Measurements from ENCODE around the gene HBB. TPM values are rescaled to one million over a fixed set of nuclear protein-coding genes. Genes with fewer than 3 reads are reported as not detected.

The HBB gene
- total and polyA plus RNA-seq, 2 of the 4 experiments (the other 2 are of a cell fraction), result 0.24 TPM; not detected in 1

GRCh38 chr11:5210376-5210885 lies 16.4 kb downstream of the HBB start:
- H4K8ac ChIP-seq (ENCODE audit: low read depth in 2 of 2, low read length in 2 of 2), result peak overlapping the region in 1 of 2 experiments; percentile 66; a peak in 1 of 4 replicates
- H3K4me3 ChIP-seq (ENCODE audit: insufficient read depth, low read depth, low read length), result no peak overlapping the region
- no peak overlapping the region for H3K4me2 ChIP-seq (ENCODE audit: low read depth, low read length)
- WGBS, 2 experiments (ENCODE audit: extremely low coverage in 2 of 2, insufficient read length in 1 of 2), result 88% methylated on average over 1 of the region's 7 CpGs; no CpG with 5 or more reads in 1 of the 2 experiments
- intact Hi-C loops (cut with micrococcal nuclease), result no loop called here
- ChIA-PET POLR2A (ENCODE audit: unreplicated experiment) (no interaction called here), CTCF (no interaction called here)
- peak overlapping the region; percentile 61 for H2AFZ ChIP-seq (replicated peaks; ENCODE audit: low read length, poor library complexity)
- no peak overlapping the region for H2BK5ac ChIP-seq (ENCODE audit: low read depth, low read length, poor library complexity, severe bottlenecking)
- H3K4ac ChIP-seq (ENCODE audit: low read depth, low read length), result peak overlapping the region; percentile 35; the same call in 1 of the 2 replicates
- H2AK9ac ChIP-seq (replicated peaks; ENCODE audit: low read depth, low read length, poor library complexity), result peak overlapping the region; percentile 42
- no peak overlapping the region for H3K23ac ChIP-seq (ENCODE audit: low read depth, low read length)
- no TSS peak for BruUV-seq (replicated peaks)
- H2BK120ac ChIP-seq (ENCODE audit: low read depth, low read length), result peak overlapping the region; percentile 52
- H3K9me1 ChIP-seq (ENCODE audit: insufficient read depth, low read length), result no peaks in the 10 kb centered on the region
- H2AK5ac ChIP-seq (ENCODE audit: low read depth, low read length), result no peak overlapping the region; the same call in 1 of the 2 replicates
- no peaks in the 10 kb centered on the region for H4K20me1 ChIP-seq (ENCODE audit: insufficient read depth, low read length)
- H3K14ac ChIP-seq (replicated peaks; ENCODE audit: low read depth, low read length), result no peak overlapping the region
- H3K56ac ChIP-seq (ENCODE audit: extremely low read depth, insufficient read depth, low read length), result no peak overlapping the region
- H3K9ac ChIP-seq (ENCODE audit: low read depth, low read length), result no peak overlapping the region
- no peaks in the 10 kb centered on the region for H3K27me3 ChIP-seq (ENCODE audit: control insufficient read depth, insufficient read depth, low read length)
- DNase-seq, result no peak
- in situ Hi-C loops (cut with MboI; ENCODE audit: low sequenced_read_pairs), result no loop called here
- peak overlapping the region; percentile 1; the same call in 1 of the 2 replicates for H4K5ac ChIP-seq (ENCODE audit: low read depth, low read length)
- no peak overlapping the region for H3K27ac ChIP-seq (ENCODE audit: insufficient read depth, low read length)
- peak overlapping the region; percentile 1; the same call in 1 of the 2 replicates for H3K18ac ChIP-seq (ENCODE audit: low read depth, low read length)
- no peak for ATAC-seq (ENCODE audit: low read depth)
- TF ChIP-seq, protein P1, sequence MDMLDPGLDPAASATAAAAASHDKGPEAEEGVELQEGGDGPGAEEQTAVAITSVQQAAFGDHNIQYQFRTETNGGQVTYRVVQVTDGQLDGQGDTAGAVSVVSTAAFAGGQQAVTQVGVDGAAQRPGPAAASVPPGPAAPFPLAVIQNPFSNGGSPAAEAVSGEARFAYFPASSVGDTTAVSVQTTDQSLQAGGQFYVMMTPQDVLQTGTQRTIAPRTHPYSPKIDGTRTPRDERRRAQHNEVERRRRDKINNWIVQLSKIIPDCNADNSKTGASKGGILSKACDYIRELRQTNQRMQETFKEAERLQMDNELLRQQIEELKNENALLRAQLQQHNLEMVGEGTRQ (IDR thresholded peaks at IDR 0.05; ENCODE audit: low read depth, low read length), result no peak
- TF ChIP-seq BHLHE40 (IDR thresholded peaks at IDR 0.05; ENCODE audit: low read depth, low read length) (no peak), NFE2L2 (IDR thresholded peaks at IDR 0.05; ENCODE audit: low read depth, low read length) (no peak), CEBPB (IDR thresholded peaks at IDR 0.05; ENCODE audit: low read depth, low read length) (no peak), MAFK (IDR thresholded peaks at IDR 0.05; ENCODE audit: low read depth, low read length) (no peak), MAZ (IDR thresholded peaks at IDR 0.05; ENCODE audit: borderline replicate concordance, low read depth, low read length) (no peak), MXI1 (IDR thresholded peaks at IDR 0.05; ENCODE audit: borderline replicate concordance, low read depth, low read length) (no peak)
- H3K79me1 ChIP-seq (ENCODE audit: low read depth in 1 of 2, low read length in 2 of 2), result 0 out of 4 replicates have a peak, but pooled peaks cover 0 to 3% of the 10 kb centered on the region in 2 experiments
- peaks cover 2% of the 10 kb centered on the region; the same call in 1 of the 2 replicates for H3K4me1 ChIP-seq (ENCODE audit: control insufficient read depth, insufficient read depth, low read length)
- H2BK20ac ChIP-seq (ENCODE audit: low read depth, low read length), result peak overlapping the region; percentile 66; the same call in 1 of the 2 replicates
- peak overlapping the region; percentile 97; the same call in 2 of the 3 replicates for H2BK15ac ChIP-seq (ENCODE audit: low read depth, low read length)
- dilution Hi-C loops (cut with HindIII; ENCODE audit: low sequenced_read_pairs, unreplicated experiment), result no loop called here
- H3K9me3 ChIP-seq (ENCODE audit: control insufficient read depth, insufficient read depth, low read length), result no peaks in the 10 kb centered on the region
- 0 out of 2 replicates have a peak, but pooled peaks cover 1% of the 10 kb centered on the region for H3K36me3 ChIP-seq (ENCODE audit: control insufficient read depth, insufficient read depth, low read length)
- H4K91ac ChIP-seq (ENCODE audit: insufficient read depth, low read depth, low read length), result peak overlapping the region; percentile 63
